GM19438 (cell line): Measurements from ENCODE around the gene ZFPL1.
A peak's percentile ranks its signal among the peaks of the same experiment; 100 is the strongest.

Experiments used
- ATAC-seq: cut with Tn5 transposase; IDR thresholded peaks from one replicate; pipeline ENCODE4 v1.9.1; 2021; ENCODE audit warnings: low read depth; ENCODE audit not compliant: unreplicated experiment

Gene ZFPL1

DNA sequence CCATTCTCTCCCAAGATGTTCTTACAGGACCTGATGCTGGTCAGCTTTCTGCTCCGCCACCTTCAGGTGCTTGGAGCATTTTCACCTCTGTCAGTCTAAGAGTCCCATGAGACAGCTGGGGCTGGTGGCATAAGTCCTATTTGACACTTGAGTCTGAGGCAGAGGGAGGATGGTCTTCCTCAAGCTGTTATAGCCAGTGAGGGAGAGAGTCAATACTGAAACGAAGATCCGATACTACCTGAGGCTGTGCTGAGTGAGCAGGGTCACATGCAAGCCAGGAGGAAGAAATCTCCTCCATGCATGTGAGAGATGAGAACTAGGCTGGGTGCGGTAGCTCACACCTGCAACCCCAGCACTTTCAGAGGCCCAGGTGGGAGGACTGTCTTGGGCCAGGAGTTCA, 5.6 kb downstream of the ZFPL1 start:
- ATAC-seq: no peak

DNA sequence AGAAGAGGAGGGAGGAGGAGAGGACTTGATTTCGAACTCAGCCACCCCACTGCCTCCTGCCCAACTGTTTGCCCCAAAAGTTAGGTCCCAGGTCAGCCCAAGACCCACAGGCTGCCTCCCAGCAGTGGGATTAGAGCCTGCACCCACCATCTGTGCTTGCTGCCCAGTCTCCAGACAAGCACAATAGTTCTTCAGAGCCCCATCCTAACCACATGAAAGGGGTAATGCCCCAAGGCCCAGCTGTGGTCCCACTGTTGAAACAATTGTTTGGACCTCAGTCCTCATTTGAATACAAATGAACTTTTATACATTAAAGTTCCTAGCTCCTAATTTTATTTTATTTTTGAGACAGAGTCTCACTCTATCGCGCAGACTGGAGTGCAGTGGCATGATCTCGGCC, 6.6 kb downstream of the ZFPL1 start:
- ATAC-seq: no peak

DNA sequence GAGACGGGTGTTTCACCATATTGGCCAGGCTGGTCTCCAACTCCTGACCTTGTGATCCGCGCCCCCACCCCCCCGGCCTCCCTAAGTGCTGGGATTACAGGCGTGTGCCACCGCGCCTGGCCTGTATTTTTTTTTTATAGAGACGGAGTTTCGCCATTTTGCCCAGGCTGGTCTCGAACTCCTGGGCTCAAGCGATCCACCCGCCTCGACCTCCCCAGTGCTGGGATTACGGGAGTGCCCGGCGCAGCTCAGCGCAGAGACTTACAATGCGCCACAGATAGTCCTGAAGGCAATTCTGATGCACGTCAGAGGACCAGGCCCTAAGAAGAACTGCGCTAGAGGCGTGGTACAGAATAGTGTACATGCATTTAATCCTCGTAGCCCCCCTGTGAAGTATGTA, 11.4 kb downstream of the ZFPL1 start:
- ATAC-seq: no peak

DNA sequence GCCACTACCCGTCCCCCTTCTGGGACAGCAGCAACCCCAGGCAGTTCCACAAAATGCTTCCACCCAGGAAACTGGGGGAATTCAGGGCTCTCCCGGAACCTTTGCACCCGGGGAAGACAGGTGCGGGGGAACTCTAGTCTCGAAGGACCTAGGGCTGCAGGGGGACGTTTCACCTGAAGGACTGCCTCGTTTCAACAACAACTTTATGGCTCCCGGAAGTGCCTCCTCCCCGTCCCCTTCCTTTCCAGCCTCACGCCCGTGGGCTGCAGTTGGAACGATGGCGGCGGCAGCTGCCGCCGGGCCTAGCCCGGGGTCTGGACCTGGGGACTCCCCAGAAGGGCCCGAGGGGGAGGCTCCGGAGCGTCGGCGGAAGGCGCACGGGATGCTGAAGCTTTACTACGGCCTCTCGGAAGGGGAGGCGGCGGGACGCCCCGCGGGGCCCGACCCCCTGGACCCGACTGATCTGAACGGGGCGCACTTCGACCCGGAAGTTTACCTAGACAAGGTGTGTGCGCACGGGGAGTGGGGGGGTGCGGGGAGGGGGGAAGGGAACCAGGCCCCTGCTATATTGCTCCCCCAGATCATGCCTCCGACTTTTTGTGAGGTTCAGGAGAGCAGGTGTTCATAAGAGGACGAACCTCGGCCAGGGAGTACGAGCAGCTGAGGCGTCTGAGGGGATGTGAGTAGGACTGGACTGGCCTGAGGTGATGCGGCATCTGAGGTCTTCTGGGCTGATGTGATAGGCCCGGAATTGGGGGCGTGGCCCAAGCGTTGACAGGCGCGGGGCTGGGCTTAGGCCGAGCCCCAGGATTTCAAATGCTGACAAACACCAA, 12.2 kb downstream of the ZFPL1 start, which contains the start of gene VPS51:
VPS51 (plus strand) TSS at position 241 of the 833 bp plus-strand sequence; CDS start at position 278, 37 bp downstream.
- ATAC-seq: peak; percentile 81

DNA sequence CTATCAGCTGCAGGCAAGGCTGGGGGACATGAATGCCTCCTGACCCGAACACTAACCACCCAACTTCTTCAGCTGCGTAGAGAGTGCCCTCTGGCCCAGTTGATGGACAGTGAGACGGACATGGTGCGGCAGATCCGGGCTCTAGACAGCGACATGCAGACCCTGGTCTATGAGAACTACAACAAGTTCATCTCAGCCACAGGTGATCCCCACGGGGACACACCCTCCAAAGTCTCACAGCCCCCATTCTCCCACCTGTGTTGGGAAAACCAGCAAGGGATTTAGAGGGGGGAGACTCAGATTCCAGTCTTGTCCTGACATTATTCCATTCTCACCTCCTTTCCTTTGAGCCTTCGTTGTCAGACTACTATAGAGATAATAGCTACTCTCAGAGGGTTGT, 12.9 kb downstream of the ZFPL1 start:
- ATAC-seq: no peak

DNA sequence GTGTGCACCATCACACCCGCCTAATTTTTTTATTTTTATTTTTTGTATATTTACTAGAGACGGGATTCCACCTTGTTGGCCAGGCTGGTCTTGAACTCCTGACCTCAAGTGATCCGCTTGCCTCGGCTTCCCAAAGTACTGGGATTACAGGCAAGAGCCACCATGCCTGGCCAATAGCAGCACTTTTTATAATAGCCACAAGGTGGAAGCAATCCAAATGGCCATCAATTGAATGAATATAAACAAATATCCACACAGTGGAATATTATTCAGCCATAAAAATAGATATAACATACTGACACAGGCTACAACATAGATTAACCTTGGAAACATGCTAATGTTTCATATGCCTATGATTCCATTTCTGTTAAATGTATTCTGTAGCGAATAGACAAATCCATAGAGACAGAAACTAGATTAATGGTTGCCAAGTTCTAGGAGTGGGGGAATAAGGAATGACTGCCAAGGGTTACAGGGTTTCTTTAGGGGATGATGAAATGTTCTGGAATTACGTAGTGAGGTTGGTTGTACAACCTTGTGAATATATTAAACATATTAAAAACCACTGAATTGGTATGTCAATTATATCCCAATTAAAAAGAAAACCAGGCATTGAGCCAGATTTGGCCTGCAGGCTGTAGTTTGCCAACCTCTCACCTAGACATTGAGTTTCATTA, 16.8 kb downstream of the ZFPL1 start:
- ATAC-seq: no peak

DNA sequence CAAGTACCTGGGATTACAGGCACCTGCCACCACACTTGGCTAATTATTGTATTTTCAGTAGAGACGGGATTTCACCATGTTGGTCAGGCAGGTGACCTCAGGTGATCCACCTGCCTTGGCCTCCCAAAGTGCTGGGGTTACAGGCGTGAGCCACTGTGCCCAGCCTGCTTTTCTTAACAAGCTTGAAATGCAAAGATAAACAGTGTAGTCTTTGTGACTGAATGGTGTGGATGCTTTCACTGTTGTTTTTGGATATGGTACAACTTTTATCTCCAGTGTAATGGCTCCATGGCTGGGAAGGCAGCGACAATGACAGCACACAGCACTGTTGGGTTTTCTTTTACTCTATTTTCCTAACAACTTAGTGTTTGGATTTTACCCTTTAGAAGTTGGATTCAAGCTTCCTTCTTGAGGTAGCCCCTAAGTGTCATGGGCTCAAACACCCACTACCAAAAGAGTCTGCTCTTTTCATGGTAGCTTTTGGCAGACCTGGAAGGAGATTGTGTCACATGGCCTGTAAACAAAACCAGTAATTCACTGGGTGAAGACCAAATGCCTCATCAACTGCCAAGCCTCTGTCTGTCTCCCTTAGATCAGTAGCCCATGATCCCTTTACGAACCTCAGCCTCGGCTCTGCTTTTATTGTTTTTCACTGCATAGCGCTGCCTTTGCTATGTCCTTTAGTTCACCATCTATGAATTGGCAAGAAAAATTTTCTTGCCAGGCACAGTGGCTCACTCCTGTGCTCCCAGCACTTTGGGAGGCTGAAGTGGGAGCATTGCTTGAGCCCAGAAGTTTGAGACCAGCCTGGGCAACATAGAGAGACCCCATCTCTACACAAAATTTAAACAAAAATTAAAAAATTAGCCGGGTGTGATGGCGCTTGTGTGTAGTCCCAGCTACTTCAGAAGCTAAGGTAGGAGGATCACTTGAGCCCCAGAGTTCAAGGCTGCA, 18.4 kb downstream of the ZFPL1 start:
- no peak for ATAC-seq

DNA sequence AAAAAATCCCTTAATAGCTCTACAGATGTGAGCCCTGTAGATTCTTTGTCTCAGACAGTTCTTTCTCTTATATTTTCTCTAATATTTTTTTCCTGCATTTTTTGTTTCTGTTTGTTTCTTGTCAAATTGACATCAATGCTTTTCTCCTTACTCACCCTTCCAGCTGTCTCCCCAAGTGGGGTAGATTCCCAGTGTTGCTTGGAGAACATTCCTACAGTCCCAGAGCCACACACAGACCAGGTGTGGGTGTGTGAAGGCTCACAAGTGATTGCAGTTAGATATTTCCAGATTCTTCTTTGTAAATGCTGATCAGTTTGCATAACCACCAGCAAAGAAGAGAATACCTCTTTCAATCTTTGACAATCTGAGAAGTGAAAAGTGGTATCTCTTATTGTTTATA, 19.5 kb downstream of the ZFPL1 start:
- no peak for ATAC-seq

DNA sequence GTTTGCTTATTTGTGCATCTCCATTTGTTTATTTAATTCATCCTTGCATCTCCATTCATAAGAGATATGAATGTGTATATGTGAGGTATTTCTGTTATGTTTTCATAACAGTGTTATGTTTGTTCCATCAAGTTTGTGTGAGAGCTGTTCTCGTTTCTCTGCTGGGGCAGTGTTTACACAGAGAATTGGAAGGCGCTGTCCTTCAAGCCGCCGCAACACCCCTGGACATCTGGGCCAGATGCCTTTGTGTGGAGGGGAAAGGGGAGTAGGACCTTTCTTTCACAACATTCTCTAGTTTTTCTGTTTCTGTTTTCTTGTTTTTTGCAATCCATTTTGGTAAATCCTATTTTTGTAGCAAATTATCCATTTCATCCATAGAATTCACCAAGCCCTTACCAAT, 20.6 kb downstream of the ZFPL1 start:
- no peak for ATAC-seq

DNA sequence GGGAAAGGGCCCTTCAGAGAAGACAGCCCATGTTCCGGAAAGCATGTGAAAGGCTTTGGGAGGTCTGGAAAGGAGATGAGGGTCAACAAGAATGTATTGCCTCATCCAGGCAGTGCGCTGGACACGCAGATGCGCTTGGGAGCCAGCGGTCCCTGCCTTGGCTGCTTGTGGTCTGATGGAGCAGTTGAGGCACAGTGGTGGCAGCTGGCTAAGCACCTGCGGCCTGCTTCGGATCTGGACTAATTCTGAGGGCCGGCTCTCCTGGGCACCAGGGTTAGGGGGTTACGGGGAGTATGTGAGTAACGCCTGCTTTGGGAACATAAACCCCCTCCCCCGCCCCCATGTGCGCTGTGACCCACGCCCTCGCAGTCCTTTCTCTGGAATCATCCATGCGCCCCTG, 23.1 kb downstream of the ZFPL1 start:
- no peak for ATAC-seq

DNA sequence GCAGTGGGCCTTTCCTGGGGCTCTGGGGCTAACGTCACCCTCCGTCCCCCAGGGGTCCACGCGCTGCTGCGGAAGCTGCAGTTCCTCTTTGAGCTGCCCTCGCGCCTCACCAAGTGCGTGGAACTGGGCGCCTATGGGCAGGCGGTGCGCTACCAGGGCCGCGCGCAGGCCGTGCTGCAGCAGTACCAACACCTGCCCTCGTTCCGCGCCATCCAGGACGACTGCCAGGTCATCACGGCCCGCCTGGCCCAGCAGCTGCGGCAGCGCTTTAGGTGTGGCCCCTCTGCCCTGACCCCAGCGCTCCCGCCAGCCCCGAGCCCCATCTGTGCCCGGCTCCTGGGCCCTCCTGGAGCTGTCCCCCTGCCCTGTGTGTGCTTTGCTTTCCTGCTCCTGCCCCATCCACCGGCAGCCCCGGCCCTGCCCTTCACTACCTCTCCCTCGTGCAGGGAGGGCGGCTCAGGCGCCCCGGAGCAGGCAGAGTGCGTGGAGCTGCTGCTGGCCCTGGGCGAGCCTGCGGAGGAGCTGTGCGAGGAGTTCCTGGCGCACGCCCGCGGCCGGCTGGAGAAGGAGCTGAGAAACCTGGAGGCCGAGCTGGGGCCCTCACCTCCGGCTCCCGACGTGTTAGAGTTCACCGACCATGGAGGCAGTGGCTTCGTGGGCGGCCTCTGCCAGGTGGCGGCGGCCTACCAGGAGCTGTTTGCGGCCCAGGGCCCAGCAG, 23.9 kb downstream of the ZFPL1 start:
- no peak for ATAC-seq

DNA sequence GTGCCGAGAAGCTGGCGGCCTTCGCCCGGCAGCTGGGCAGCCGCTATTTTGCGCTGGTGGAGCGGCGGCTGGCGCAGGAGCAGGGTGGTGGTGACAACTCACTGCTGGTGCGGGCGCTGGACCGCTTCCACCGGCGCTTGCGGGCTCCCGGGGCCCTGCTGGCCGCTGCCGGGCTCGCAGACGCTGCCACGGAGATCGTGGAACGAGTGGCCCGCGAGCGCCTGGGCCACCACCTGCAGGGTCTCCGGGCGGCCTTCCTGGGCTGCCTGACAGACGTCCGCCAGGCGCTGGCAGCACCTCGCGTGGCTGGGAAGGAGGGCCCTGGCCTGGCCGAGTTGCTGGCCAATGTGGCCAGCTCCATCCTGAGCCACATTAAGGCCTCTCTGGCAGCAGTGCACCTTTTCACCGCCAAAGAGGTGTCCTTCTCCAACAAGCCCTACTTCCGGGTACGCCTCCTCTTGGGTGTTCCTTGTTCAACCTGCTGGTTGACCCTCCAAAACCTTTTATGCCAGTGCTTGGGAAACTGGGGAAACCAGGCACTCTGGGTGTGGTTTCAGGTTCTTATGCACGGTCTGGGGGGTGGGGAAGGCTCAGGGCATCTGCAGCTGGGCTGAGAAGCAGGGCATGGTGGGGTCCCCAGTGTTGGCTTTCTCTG, 24.6 kb downstream of the ZFPL1 start:
- ATAC-seq: no peak

DNA sequence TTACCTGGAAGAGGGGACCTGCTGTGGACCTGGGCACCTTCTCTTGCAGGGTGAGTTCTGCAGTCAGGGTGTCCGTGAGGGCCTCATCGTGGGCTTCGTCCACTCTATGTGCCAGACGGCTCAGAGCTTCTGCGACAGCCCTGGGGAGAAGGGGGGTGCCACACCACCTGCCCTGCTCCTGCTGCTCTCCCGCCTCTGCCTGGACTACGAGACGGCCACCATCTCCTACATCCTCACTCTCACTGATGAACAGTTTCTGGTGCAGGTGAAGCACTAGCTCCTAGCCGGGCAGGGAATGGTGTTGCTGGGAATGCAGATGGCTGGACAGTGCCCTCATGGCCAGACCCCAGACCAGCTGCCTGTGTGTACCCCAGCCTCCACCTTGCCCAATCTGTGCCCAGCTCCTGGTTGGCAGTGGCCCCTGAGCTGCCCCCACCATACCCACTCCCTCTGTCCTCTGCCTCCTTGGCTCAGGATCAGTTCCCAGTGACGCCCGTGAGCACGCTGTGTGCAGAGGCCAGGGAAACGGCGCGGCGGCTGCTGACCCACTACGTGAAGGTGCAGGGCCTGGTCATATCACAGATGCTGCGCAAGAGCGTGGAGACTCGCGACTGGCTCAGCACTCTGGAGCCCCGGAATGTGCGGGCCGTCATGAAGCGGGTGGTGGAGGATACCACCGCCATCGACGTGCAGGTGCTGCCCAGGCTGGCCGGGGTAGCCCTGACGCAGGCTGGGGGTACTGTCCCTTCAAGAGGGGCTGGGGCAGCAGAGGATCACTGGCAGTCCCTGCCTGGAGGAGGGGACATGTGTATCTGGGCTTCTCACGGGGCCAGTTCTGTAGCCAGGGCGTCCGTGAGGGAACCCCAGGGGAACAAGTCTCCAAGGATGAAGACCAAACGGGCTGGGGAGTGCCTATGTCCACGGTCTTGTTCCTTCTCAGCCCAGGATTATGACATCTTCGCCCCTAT, 25.5 kb downstream of the ZFPL1 start:
- ATAC-seq: no peak

DNA sequence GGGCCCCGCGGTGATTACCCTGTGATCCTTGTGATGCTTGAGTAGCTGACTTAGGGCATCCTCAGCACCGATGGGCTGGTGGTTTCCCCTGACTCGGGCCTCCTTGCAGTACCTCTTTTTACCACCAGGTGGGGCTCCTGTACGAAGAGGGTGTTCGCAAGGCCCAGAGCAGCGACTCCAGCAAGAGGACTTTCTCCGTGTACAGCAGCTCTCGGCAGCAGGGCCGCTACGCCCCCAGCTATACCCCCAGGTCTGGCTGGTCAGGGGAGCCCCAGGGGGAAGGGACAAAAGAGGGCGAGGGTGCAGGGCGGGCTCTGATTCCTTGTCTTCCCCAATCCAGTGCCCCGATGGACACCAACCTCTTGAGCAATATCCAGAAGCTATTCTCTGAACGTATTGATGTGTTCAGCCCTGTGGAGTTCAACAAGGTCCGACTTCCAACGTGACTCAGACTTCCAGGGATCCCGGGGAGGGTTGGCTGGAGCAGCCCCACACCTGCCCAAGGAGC, 26.4 kb downstream of the ZFPL1 start:
- ATAC-seq: no peak

DNA sequence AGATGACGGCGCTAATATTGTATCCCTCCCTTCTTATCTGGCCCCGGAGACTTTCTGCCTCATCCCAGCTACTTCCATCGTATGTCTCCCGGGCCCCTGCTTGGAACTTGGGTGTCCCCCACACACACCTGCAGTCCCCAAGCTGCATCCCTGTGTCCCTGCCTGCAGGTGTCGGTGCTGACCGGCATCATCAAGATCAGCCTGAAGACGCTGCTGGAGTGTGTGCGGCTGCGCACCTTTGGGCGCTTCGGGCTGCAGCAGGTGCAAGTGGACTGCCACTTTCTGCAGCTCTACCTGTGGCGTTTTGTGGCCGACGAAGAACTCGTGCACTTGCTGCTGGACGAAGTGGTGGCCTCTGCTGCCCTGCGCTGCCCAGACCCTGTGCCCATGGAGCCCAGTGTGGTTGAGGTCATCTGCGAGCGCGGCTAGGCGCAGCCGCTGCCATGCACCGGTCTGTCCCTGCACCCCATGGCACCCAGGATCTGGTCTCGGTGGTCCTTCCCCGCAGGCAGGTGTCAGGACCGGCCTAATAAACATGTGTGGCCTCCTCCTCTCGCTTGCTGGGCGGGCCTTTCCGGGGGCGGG, 27.2 kb downstream of the ZFPL1 start:
- ATAC-seq: no peak

DNA sequence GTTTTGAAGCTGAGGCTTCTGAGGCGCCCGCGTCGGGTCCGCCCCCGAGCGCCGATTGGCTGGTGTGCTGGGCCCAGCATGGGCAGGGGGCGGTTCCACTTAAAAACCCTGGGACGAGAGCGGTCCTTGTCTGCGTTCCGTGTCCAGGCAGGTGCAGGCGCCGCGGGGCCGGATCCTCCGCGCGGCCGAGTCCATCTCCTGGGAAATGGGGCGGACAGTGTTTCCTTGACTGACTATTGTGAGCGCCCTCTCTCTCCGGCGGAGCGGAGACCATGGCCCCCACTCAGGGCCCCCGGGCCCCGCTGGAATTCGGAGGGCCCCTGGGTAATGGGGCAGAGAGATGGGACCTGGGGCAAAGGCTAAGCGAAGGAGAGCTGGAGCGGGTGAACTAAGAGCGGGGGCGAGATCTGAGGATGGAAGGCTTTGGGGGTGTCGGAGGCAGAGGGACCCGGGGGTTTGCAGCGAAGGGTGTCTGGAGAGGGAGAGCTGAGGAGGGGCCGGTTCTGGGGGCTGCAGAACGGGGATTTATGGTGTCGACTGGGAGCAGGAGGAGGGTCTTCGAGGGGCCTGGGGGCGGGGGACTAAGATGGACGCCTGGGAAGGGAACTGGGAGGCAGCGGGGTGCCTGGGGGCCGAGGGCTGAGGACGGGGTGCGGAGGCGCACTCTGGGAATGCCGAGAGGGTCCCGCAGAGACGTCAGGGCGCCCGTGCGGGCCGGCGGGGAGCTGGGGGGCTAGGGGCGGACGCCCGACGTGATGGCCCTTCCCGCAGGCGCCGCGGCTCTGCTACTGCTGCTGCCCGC, 27.9 kb downstream of the ZFPL1 start, which contains the start of gene TM7SF2:
TM7SF2 (plus strand) TSS at position 129 of the 802 bp plus-strand sequence; CDS start at position 273, 144 bp downstream.
- ATAC-seq: peak; percentile 54
